Peyer's patch (tissue), 4 donors: ENCODE measurements around the gene C17orf100.

Experiments
- POLR2A ChIP-seq, 2 donors: fragments of 450-650 bp; IDR thresholded peaks; one replicate each; pipeline ENCODE4 v1.5.1; 2017; ENCODE audit warnings: antibody characterized with exemption in 2 of 2, mild to moderate bottlenecking in 2 of 2, moderate library complexity in 2 of 2
- TF ChIP-seq, protein P1 (sequence below), 6 experiments: fragments of 450-650 bp in 4 of 6; fragments of 200-600 bp in 2 of 6; sonication (generic) in 1 of 6; IDR thresholded peaks; one replicate each; pipeline ENCODE4 v1.5.1; 2017 to 2019; ENCODE audit warnings: antibody characterized with exemption in 6 of 6, mild to moderate bottlenecking in 3 of 6, moderate library complexity in 1 of 6

DNA sequence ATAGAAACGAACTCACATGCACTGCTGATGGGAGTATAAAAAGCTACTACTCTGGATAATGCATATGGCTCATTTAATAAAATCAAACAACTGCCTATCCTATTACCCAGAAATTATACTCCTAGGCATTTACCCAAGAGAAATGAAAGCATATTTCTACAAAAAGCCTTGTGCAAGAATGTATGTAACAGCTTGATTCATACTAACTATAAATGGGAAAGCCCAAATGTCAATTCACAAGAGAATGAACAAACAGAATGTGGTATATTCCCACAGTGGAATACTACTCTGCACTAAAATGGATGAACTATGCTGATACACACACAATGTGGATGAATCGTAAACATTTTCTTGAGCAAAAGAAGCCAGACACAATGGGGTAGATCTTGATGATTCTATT is 49.4 kb upstream of the C17orf100 start:
- TF ChIP-seq, protein P1, sequence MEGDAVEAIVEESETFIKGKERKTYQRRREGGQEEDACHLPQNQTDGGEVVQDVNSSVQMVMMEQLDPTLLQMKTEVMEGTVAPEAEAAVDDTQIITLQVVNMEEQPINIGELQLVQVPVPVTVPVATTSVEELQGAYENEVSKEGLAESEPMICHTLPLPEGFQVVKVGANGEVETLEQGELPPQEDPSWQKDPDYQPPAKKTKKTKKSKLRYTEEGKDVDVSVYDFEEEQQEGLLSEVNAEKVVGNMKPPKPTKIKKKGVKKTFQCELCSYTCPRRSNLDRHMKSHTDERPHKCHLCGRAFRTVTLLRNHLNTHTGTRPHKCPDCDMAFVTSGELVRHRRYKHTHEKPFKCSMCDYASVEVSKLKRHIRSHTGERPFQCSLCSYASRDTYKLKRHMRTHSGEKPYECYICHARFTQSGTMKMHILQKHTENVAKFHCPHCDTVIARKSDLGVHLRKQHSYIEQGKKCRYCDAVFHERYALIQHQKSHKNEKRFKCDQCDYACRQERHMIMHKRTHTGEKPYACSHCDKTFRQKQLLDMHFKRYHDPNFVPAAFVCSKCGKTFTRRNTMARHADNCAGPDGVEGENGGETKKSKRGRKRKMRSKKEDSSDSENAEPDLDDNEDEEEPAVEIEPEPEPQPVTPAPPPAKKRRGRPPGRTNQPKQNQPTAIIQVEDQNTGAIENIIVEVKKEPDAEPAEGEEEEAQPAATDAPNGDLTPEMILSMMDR (IDR thresholded peaks at IDR 0.05) = no peak
- no peak for TF ChIP-seq POLR2A (IDR thresholded peaks at IDR 0.05)
